RKO (cell line): ENCODE data around the gene METTL26.
"Not testable (repeated sequence)": the region's sequence is repeated elsewhere in the genome, so short reads cannot be mapped to it uniquely, and the experiment has no call there.

ENCODE experiments used
- DNase-seq: peaks from one replicate; pipeline ENCODE4 v3.0.0-alpha.2; 2016; ENCODE audit warnings: low spot score

METTL26 gene

DNA sequence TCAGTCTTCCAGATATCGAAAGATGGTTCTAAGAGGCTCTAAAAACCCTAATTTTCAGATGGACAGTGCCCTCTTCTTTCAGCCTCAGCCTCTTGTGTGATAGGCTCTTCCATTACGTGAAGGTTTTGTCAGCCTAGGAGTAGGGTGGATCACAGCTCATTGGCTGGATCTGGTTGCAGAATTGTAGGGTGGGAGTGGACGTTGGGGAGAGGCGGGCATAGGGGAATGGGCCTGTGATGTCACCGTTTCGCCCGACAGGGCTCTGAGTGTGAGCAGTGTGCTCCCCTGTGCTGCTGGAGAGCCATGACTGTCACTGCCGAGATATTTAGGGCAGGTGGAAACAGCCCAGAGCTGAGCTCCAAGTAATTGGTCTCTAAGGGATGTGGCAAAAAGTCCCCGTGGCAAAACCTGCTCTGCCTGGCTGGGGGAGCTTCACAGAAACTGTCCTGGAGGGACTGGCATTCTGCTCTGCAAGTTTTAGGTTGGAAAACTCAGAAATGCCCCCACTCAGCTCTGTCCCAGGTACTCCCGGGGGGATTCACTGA is 11.5 kb downstream of the METTL26 start:
- DNase-seq: no peak

GRCh38 chr16:622920-623280 is 13.2 kb downstream of the METTL26 start:
- DNase-seq: no peak

GRCh38 chr16:621526-622105 is 14.5 kb downstream of the METTL26 start:
- no peak for DNase-seq

GRCh38 chr16:620700-621525 is 15.2 kb downstream of the METTL26 start:
- no peak for DNase-seq

- no peak for DNase-seq
These were observed 16.5 kb downstream of the METTL26 start for GRCh38 chr16:619476-620100.

DNA sequence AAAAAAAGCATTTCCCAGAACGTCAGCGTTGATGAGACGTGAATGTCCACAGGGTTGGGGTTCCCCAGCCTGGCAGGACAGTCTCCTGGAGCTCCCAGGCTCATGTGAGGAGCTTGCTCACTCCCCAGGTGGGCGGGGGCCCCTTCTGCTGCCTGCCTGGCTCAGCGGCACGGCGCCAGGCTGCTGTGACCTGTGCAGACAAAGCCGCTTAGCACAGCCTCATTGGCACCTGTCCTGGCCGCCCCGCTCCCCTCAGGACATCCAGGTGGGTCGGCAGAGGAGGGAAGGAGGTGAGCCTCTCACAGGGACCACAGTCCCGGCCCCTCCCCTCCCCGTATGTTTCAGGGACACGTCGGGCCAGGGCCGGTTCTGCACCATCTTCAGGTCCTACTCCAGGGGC is 18.2 kb downstream of the METTL26 start:
- DNase-seq: no peak

DNA sequence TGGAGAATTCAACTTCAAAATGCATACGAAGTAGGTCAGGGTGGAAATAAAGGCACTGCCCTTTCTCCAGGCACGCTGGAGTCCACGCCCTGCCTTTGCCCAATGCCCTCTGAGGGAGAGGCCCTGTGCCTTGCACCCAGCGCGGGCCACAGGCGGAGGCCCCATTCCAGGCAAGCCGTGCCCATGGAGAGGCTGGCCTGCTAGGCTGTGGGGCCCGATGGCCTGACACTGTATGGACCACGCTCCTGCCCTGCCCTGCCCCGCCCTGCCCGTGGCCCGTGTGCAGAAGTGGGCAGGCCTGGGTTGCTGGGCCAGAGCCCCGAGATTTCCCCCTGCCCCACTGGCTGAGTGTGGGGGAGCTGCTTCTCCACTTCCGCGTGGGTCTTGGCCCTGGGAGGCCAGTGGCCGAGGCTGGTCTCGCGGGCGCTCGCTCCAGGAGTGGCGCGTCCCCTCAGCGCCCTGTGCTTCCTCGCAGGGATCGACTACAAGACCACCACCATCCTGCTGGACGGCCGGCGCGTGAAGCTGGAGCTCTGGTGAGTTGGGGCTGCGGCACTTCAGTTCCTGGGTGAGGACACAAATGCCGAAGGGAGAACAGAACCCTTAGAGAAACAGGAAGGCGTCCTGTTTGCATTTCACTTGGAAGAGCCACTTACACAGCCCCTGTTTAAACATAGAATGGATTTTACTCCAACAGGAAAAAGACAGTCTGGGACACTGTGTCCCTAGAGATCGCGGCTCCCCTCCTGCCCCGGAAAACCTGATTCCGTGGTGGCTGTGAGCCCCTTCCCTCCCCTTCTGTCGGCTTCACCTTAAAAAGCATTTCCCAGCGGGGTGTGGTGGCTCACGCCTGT is 19.1 kb downstream of the METTL26 start:
- no peak for DNase-seq

GRCh38 chr16:615122-615521 is 21.0 kb downstream of the METTL26 start:
- no peak for DNase-seq

DNA sequence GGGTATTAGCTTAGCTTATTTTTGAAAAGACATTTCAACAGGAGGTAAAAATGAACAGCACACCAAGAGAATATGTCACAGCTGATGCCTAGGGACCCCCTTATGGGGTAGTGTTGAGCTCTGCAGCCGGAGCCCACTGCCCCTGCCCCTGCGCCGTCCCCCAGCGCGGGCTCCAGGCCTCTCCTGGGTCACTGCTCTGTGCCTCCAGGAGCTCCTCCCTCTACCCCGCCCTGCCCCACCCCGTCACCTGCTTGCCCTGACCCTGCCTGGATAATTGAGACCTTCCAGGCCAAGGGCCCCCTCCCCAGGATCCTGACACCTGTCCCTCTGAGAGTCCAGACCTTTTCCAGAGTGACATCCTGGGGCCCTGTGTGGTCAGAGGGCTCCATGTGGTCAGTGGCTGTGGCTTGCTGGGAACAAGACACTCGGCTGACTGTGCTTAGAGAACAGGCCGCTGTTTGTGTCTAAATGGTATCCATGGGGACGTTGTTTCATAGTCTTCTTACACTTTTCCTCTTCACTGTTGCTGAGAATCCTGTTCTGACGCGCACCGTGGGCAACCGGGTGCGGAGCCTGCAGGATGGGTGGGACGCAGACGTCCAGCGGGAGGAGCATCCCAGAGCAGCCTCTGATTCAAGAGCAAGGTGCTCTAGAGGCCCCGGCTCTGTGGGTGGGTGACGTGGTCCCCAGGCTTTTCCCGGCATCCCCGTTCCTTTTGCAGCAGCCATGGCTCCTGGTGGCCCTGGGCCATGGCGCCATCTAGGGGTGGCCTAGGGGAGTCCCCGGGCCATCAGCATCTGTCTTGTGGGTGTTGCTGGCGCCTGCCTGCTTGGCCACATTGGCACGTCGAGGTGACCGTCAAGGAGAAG is 25.4 kb downstream of the METTL26 start:
- DNase-seq: no peak

DNA sequence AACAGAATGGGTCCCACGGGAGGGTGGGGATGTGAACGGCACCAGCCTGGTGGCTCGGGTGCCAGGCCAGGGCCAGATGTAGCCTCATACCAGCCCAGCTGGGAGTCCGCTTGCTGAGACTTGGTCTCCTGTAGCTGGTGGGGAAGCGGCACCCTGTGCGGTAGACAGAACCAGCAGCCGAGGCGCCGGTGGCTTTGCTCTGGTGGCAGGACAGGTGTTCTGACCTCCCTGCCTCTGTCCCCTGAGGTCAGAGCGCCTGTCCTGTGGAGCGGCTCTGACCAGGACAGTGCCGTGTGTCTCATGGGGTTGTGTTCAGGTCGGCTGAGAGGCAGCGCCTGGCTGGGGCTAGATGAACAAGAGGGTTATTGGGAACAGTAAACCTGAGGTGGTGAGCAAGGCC is 26.1 kb downstream of the METTL26 start:
- no peak for DNase-seq

GRCh38 chr16:609316-609715 is 26.8 kb downstream of the METTL26 start:
- no peak for DNase-seq

DNA sequence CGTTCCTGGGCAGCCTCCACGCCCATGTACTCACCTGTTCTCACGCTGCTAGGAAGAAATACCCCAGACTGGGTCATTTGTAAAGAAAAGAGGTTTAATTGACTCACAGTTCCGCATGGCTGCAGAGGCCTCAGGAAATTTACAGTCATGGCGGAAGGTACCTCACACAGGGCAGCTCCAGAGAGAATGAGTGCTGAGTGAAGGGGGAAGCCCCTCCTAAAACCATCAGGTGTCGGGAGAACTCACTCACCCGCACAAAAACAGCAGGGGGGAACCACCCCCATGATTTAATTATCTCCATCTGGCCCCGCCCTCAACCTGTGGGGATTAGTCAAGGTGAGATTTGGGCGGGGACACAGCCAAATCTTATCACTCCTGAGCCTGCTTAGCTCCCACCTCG is 28.1 kb downstream of the METTL26 start:
- DNase-seq: no peak

DNA sequence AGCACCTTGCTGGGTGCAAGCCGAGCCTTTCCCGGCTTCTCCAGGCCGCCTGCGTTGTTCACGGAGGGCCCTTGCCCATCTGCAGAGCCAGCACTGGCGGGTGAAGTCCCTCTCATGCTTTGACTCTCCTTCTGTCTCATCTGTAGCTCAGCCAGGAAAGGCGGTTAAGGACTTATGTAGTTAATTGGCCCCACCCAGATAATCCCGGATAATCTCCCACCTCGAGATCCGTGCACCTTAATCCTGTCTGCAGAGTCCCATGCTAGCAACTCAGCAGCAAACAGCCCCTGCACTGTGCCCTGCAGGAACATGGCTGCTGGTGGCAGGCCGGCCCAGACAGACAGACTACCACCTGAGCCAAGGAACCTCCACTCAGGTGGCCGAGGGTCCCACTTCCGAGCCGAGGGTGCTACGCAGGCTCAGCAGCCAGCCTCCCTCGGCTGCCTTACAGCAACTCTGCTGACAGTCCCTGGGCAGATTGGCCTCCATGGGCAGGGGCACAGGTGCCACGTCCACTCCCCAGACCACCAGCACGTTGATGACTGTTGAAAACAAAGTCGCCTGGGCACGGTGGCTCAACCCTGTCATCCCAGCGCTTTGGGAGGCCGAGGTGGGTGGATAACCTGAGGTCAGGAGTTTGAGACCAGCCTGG is 29.3 kb downstream of the METTL26 start:
- no peak for DNase-seq

GRCh38 chr16:603933-604332 is 32.2 kb downstream of the METTL26 start:
- no peak for DNase-seq

- DNase-seq: peak; percentile 34
These were observed 35.3 kb downstream of the METTL26 start for GRCh38 chr16:600781-601180.

DNA sequence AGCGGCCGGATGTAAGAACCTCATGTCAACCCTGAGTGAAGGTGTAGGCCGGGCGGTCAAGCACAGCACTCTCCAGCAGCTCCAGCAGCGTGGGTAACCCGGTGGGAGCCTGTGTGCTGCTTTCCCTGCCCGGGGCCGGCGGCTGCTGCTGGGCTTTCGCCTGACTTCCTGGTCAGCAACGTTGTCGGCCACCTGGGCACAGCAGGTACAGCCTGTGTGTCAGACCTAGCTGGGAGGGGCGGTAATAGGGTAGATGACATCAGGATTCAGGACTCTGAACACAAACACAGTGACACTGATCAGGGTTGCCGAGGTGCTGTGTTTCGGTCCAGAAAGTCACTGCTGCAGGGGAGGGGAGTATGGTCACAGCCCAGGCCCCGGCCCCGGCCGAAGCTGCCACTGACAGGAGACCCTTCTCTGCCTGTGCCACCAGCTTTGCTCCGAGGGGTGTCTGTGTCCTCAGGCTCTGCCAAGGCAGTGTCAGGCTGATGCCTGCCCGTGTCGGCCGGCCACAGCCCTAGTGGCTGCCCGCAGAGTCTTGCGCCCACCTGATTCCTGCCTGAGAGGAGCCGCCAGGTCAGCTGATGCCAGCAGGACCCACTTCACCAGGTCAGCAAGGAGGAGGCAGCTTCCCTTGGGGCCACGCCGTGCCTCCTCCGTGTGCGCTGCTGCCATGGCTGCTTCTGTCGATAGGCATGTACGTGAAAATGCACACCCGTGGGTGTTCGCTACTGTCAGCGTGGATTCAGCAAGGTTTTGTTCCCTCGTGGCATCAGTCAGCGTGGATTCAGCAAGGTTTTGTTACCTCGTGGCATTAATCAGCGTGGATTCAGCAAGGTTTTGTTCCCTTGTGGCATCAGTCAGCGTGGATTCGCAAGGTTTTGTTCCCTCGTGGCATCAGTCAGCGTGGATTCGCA is 37.0 kb downstream of the METTL26 start:
- no peak for DNase-seq

DNA sequence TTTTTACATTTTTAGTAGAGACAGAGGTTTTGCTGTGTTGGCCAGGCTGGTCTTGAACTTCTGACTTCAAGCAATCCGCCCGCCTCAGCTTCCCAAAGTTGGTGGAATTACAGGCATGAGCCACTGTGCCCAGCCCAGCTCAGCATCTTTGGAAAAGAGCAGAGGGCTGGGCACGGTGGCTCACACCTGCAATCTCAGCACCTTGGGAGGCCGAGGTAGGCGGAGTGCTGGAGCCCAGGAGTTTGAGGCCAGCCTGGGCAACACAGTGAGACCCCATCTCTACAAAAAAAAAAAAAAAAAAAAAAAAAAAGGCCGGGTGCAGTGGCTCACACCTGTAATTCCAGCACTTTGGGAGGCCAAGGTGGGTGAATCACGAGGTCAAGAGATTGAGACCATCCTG is 38.5 kb downstream of the METTL26 start:
- not testable (repeated sequence) for DNase-seq

DNA sequence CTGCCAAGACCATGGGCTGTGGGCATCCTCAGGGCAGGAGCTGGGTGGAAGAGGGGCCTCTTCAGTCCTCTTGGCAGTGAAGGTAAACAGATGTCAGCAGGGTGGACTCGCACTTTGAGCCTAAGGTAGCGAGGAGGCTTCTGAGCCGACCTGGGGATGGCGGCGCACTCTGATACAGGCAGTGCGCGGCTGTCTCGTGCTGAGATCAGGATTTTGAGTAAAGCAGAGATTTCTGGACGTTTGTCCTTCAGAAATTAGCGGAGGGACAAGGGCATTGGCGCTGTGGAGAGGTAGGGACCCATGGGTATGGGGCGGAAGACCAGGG is 39.4 kb downstream of the METTL26 start:
- DNase-seq: no peak

DNA sequence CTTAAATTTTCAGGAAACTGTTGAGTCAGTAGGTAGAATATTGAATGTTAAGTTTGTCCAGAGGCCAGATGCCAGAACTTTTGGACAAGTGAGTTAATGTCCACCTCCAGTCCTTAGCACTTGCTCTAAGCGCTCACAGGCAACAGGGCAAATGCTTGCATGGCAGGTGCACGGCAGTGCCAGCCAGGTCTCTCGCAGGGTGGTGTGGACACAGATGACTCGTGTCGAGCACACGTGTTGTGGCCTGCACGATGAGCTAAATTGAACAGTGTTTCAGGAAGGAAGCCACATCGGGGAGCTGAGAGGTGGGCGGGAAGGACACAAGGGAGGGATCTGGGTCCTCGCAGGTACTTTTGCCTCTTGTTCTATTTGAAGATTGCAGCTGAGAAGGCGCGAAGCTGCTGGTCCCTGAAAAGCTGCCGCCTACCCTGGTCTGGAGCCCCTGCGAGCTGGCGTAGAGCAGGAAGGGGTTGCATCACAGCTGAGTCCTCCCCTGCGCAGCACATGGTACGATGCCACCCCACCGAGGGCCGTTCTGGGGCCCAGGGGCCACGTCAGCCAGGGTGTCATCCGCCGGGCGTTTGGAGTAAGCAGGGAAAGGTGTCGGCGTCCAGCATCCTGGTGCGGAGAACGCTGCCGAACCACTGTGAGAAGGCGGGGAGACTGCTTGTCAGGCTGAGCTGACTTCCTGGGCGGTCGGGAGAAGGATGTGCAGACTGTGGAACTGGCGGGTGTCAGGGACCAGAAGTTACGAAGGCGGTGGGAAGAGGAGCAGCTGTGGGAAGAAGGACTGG is 40.0 kb downstream of the METTL26 start:
- DNase-seq: no peak
